GM12878 (cell line): ENCODE results near the gene IGFLR1. TPM values are rescaled to one million over a fixed set of nuclear protein-coding genes. Genes with fewer than 3 reads are reported as not detected.

Experiments used
- ATAC-seq: fragments of 200-7000 bp; cut with Tn5 transposase; 3 replicates; pipeline ENCODE4 v1.9.1; 2020; ENCODE audit warnings: mild to moderate bottlenecking, moderate library complexity
- BruUV-seq: library from RNA; stranded (reverse); fragments of 400-500 nt; replicated peaks from 2 replicates; lab custom pipeline; 2021; lab: Mats Ljungman, UMichigan
- CTCF ChIA-PET: fragments of 300-600 bp; sonication (Branson Sonifier 250); formaldehyde crosslinking; extraction: SDS; loops from one replicate; lab custom pipeline; 2021; ENCODE audit warnings: inconsistent platforms; lab: Yijun Ruan, JAX
- POLR2A ChIA-PET: fragments of 350-600 bp; formaldehyde crosslinking; extraction: SDS; loops from one replicate; lab custom pipeline; 2021; ENCODE audit warnings: inconsistent platforms; lab: Charles Lee
- RAD21 ChIA-PET: fragments of 300-600 bp; sonication (Branson Sonifier 250); formaldehyde crosslinking; loops from one replicate; lab custom pipeline; 2023; ENCODE audit warnings: antibody characterized with exemption; ENCODE audit not compliant: unreplicated experiment; lab: Charles Lee
- SMC1A ChIA-PET: fragments of 300-600 bp; sonication (Branson Sonifier 250); formaldehyde crosslinking; loops from one replicate; lab custom pipeline; 2023; ENCODE audit not compliant: unreplicated experiment, uncharacterized antibody; lab: Charles Lee
- DNase-seq: peaks from one replicate; pipeline ENCODE4 v3.0.0-alpha.2; 2011; ENCODE audit warnings: low read depth, low spot score
- FAIRE-seq: peaks from 3 replicates; lab custom pipeline; 2011; peaks lifted over from hg19 to GRCh38; lab: Jason Lieb, UNC
- H2AFZ ChIP-seq: 2 replicates; pipeline ENCODE4 v1.6.0; 2011; ENCODE audit warnings: low read depth, low read length, control low read depth; ENCODE audit not compliant: control insufficient read depth
- H3K27ac ChIP-seq: 2 replicates; pipeline ENCODE4 v1.5.1; 2011; ENCODE audit warnings: control low read depth; ENCODE audit not compliant: control insufficient read depth, insufficient read depth
- H3K27me3 ChIP-seq, 2 experiments: replicated peaks in 1 of 2; 2 replicates each; pipeline versions ENCODE4 v1.6.0 to v1.6.1; 2011; ENCODE audit warnings: low read length in 1 of 2; ENCODE audit not compliant: control insufficient read depth in 2 of 2, insufficient read depth in 2 of 2
- H3K36me3 ChIP-seq, 2 experiments: 2 replicates each; pipeline ENCODE4 v1.5.1; 2011; ENCODE audit warnings: low read length in 1 of 2; ENCODE audit not compliant: control insufficient read depth in 2 of 2, insufficient read depth in 2 of 2
- H3K4me1 ChIP-seq: 2 replicates; pipeline ENCODE4 v1.6.1; 2011; ENCODE audit warnings: mild to moderate bottlenecking, low read length, moderate library complexity, mixed read lengths; ENCODE audit not compliant: control insufficient read depth, insufficient read depth
- H3K4me2 ChIP-seq: 2 replicates; pipeline ENCODE4 v1.6.0; 2011; ENCODE audit warnings: control low read depth; ENCODE audit not compliant: control insufficient read depth, insufficient read depth
- H3K4me3 ChIP-seq: fragments of 200-600 bp; sonication (generic); 2 replicates; pipeline ENCODE4 v1.5.1; 2016
- H3K79me2 ChIP-seq: 2 replicates; pipeline ENCODE4 v1.6.0; 2011; ENCODE audit warnings: low read length; ENCODE audit not compliant: control insufficient read depth, insufficient read depth
- H3K9ac ChIP-seq: 2 replicates; pipeline ENCODE4 v1.8.0; 2011; ENCODE audit warnings: low read length, control low read depth, mixed read lengths; ENCODE audit not compliant: control insufficient read depth, insufficient read depth
- H3K9me3 ChIP-seq: replicated peaks from 3 replicates; pipeline ENCODE4 v1.5.1; 2011; ENCODE audit warnings: mild to moderate bottlenecking, low read length; ENCODE audit not compliant: control insufficient read depth, insufficient read depth
- H4K20me1 ChIP-seq: 2 replicates; pipeline ENCODE4 v1.6.0; 2011; ENCODE audit not compliant: control insufficient read depth, insufficient read depth
- BHLHE40 ChIP-seq, 2 experiments: fragments of 450-650 bp in 1 of 2; IDR thresholded peaks; 2 replicates each; pipeline ENCODE4 v1.6.1; 2011 to 2017; ENCODE audit warnings: low read depth in 2 of 2, borderline replicate concordance in 1 of 2, improper control_type of control experiment in 1 of 2, low read length in 1 of 2, mild to moderate bottlenecking in 1 of 2
- CBX3 ChIP-seq: fragments of 200-600 bp; sonication (generic); IDR thresholded peaks from 2 replicates; pipeline ENCODE4 v1.6.1; 2016; ENCODE audit warnings: low read depth, borderline replicate concordance
- E2F8 ChIP-seq: fragments of 450-650 bp; IDR thresholded peaks from 2 replicates; pipeline ENCODE4 v1.6.1; 2018; ENCODE audit warnings: mild to moderate bottlenecking, low read depth, moderate library complexity; ENCODE audit not compliant: partially characterized antibody
- IRF3 ChIP-seq: fragments of 450-650 bp; IDR thresholded peaks from 2 replicates; pipeline ENCODE4 v1.6.1; 2014; ENCODE audit warnings: mild to moderate bottlenecking
- LARP7 ChIP-seq: fragments of 450-650 bp; IDR thresholded peaks from 2 replicates; pipeline ENCODE4 v1.6.1; 2017; ENCODE audit warnings: mild to moderate bottlenecking
- POLR2A ChIP-seq: IDR thresholded peaks from 2 replicates; pipeline ENCODE4 v1.6.1; 2011; ENCODE audit warnings: low read depth, mild to moderate bottlenecking, low read length
- SMARCA5 ChIP-seq: fragments of 450-650 bp; IDR thresholded peaks from 2 replicates; pipeline ENCODE4 v1.6.1; 2017; ENCODE audit warnings: mild to moderate bottlenecking
- SREBF1 ChIP-seq: IDR thresholded peaks from 2 replicates; pipeline ENCODE4 v1.6.1; 2012; ENCODE audit warnings: mild to moderate bottlenecking, low read length
- TAF1 ChIP-seq: IDR thresholded peaks from 2 replicates; pipeline ENCODE4 v1.6.1; 2011; ENCODE audit warnings: mild to moderate bottlenecking, low read depth, low read length, borderline replicate concordance
- WGBS: methylation state at CpG from one replicate; pipeline ENCODE4 v1.1.6; 2016; ENCODE audit warnings: low lambda C conversion rate; ENCODE audit not compliant: insufficient replicate concordance, insufficient coverage; ENCODE audit errors: missing lambda C conversion rate; 5-methylcytosine and 5-hydroxymethylcytosine counted together
- in situ Hi-C: fragments of 300-500 bp; cut with MboI; formaldehyde crosslinking; loops from 9 replicates; pipeline ENCODE4 v1.14.3; 2018; ENCODE audit warnings: mixed read lengths
- intact Hi-C: fragments of 100-400 bp; cut with micrococcal nuclease; formaldehyde crosslinking; loops from one replicate; pipeline ENCODE4 v1.14.2; 2022; ENCODE audit not compliant: unreplicated experiment
- polyA plus RNA-seq, 11 experiments: library from polyadenylated mRNA; depleted of rRNA in 4 of 11; unstranded in 6 of 11; stranded (reverse) in 5 of 11; fragments of >200 nt; fragmentation: Nextera tagmentation in 4 of 11; fragmentation: Illumina TruSeq in 1 of 11; extraction: Ambion mirVana in 4 of 11; extraction: Trizol in 1 of 11; gene quantifications; 1 replicate in 1 of 11; 2 replicates in 10 of 11; pipeline versions ENCODE4 v1.2.1 to v1.2.3, GENCODE V29; 2011 to 2016; ENCODE audit warnings: inconsistent platforms in 2 of 11, missing spikeins in 2 of 11, low read depth in 1 of 11
- total RNA-seq, 4 experiments: library from RNA; depleted of rRNA in 3 of 4; stranded (reverse); fragments of >200 nt in 3 of 4; fragmentation: Illumina TruSeq in 1 of 4; extraction: Trizol in 1 of 4; gene quantifications; 2 replicates each; pipeline versions ENCODE4 v1.2.1 to v1.2.3, GENCODE V29; 2013 to 2021

Gene IGFLR1
- total and polyA plus RNA-seq, 10 of the 15 experiments (the other 5 are each of a cell fraction or from before 2014, with no cell fraction given): 2.5 to 39.9 (median 24.8) TPM

- ChIA-PET POLR2A (no interaction called here), CTCF (no interaction called here), SMC1A (no interaction called here), RAD21 (no interaction called here)
- no peak for DNase-seq
- BruUV-seq: no TSS peak
- no peak overlapping the region for H3K9ac ChIP-seq
- no peak overlapping the region for H2AFZ ChIP-seq
- H3K36me3 ChIP-seq: peaks cover 1 to 13% of the 10 kb centered on the region in 2 experiments; a peak in 2 of 4 replicates
- H3K79me2 ChIP-seq: no peaks in the 10 kb centered on the region
- no peak overlapping the region for H3K27ac ChIP-seq
- H3K4me3 ChIP-seq: no peak overlapping the region
- in situ Hi-C loops: no loop called here
- H3K4me1 ChIP-seq: no peaks in the 10 kb centered on the region
- TF ChIP-seq TAF1 (no peak), SMARCA5 (no peak), POLR2A (no peak; the same call in 1 of the 2 replicates), IRF3 (no peak), E2F8 (no peak), BHLHE40 (IDR thresholded peaks at IDR 0.05; ENCODE audit: borderline replicate concordance in 1 of 2, low read depth in 2 of 2, low read length in 1 of 2) (no peak), CBX3 (no peak), SREBF1 (no peak), LARP7 (no peak)
- no peaks in the 10 kb centered on the region for H3K9me3 ChIP-seq
- H4K20me1 ChIP-seq: no peaks in the 10 kb centered on the region
- ATAC-seq: no peak
- H3K4me2 ChIP-seq: no peak overlapping the region
- WGBS: 90% methylated on average over 10 of the region's 11 CpGs
- intact Hi-C loops: no loop called here
- H3K27me3 ChIP-seq: no peaks in the 10 kb centered on the region
- no peak for FAIRE-seq
Observed at GRCh38 chr19:35766571-35767104, 24.4 kb upstream of the IGFLR1 start.
